SK-N-SH (cell line): ENCODE results near the gene TANC1.

Source experiments
- CTCF ChIP-seq: fragments of 200-600 bp; sonication (generic); IDR thresholded peaks from 2 replicates; pipeline ENCODE4 v1.6.1; 2017; ENCODE audit warnings: antibody characterized with exemption, mild to moderate bottlenecking, moderate library complexity
- EP300 ChIP-seq, 2 experiments: IDR thresholded peaks; 2 replicates each; pipeline versions ENCODE4 v1.4.0 to v1.6.1; 2012; ENCODE audit warnings: borderline replicate concordance in 1 of 2, low read depth in 1 of 2, low read length in 1 of 2
- EZH2phosphoT487 ChIP-seq: fragments of 200-600 bp; sonication (generic); IDR thresholded peaks from 2 replicates; pipeline ENCODE4 v1.6.1; 2017; ENCODE audit warnings: low read depth, mixed run types, mild to moderate bottlenecking, antibody characterized with exemption, moderate library complexity, borderline replicate concordance
- JUND ChIP-seq: IDR thresholded peaks from 2 replicates; pipeline ENCODE4 v1.4.0; 2012
- NFIC ChIP-seq: IDR thresholded peaks from 2 replicates; pipeline ENCODE4 v1.4.0; 2012; ENCODE audit warnings: borderline replicate concordance
- PBX3 ChIP-seq: IDR thresholded peaks from 2 replicates; pipeline ENCODE4; 2012
- POLR2AphosphoS5 ChIP-seq: IDR thresholded peaks from 2 replicates; pipeline ENCODE4 v1.6.1; 2012; ENCODE audit warnings: low read depth, low read length
- RAD21 ChIP-seq: IDR thresholded peaks from 2 replicates; pipeline ENCODE4 v1.6.1; 2012; ENCODE audit warnings: mild to moderate bottlenecking, low read length
- REST ChIP-seq: IDR thresholded peaks from 2 replicates; pipeline ENCODE4 v1.6.1; 2012; ENCODE audit warnings: mild to moderate bottlenecking, low read depth, low read length, moderate library complexity
- RFX5 ChIP-seq: IDR thresholded peaks from 2 replicates; pipeline ENCODE4 v1.6.1; 2012; ENCODE audit warnings: mild to moderate bottlenecking, improper control_type of control experiment, low read length
- RXRA ChIP-seq: IDR thresholded peaks from 2 replicates; pipeline ENCODE4 v1.4.0; 2012; ENCODE audit warnings: low read depth, mild to moderate bottlenecking, borderline replicate concordance
- YY1 ChIP-seq: IDR thresholded peaks from 2 replicates; pipeline ENCODE4 v1.4.0; 2012; ENCODE audit warnings: low read depth, mild to moderate bottlenecking

- TF ChIP-seq CTCF = no peak
- TF ChIP-seq JUND = no peak
- no peak for TF ChIP-seq EZH2phosphoT487
- no peak for TF ChIP-seq POLR2AphosphoS5
- TF ChIP-seq EP300 (IDR thresholded peaks at IDR 0.05; ENCODE audit: borderline replicate concordance in 1 of 2, low read depth in 1 of 2, low read length in 1 of 2) = no peak
- no peak for TF ChIP-seq RAD21
- TF ChIP-seq YY1 = no peak
- no peak for TF ChIP-seq NFIC
- no peak for TF ChIP-seq RFX5
- no peak for TF ChIP-seq REST
- TF ChIP-seq PBX3 = no peak
- TF ChIP-seq RXRA = no peak
Observed at GRCh38 chr2:158934170-158934569, 34.3 kb upstream of the TANC1 start.
